ENCODE measurements around the gene RFWD3.
"Not testable (repeated sequence)": the region's sequence is repeated elsewhere in the genome, so short reads cannot be mapped to it uniquely, and the experiment has no call there.

RFWD3 gene

GRCh38 chr16:74660383-74660782 is 6.3 kb downstream of the RFWD3 start:
- DNase-seq: no peak

DNA sequence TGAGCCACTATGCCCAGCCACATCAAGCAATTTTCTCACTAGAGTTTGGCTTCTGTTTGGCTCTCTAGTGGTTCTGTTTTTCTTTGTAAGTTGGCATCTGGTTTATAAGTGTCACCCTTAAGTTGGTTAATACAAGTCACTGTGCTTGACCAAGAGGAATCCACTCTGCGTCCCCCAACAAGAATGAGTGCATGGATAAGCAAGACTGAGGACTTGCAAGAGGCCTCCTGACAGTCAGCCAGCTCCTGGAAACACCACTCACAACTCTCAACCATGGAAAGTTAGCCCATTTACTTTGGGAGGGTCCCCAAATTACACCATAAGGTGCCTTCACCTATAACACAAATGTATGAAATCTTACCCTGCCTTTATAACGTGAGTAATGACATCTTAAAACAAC is 7.6 kb downstream of the RFWD3 start:
- DNase-seq: no peak

DNA sequence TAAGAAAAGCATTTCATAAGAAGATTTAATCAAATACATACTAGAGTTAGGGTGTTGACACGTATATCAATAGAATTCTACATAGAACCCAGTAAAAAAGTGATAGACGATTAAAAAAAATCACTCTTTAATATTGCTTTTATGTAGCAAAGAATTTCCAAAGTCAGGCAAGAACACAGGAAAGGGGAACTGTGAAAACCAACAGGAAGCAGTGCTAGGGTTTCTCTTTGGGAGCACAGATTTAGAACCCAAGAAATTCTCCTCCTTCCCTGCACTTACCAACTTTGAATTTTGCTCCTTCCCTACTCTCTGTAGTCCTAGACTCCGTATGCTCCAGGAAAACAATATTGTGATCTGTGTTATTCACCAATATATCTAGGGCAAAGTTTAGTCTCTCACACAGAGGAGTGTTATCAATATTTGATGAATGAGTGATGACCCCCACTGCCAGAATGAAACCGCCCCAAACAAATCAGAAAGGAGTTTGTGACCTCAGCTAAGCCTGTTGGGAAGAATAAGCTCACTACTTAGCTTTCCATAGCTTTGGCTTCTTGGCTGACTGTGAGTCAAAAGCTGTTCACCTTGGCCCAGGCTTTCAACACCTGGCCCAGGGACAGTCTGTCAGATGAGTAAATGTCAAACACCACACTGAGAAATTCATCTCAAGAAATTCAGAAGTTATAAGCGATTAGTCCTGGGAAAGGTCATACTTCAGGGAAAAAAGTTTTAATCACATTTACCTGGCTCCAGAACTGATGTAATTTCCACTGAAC is 8.6 kb downstream of the RFWD3 start:
- DNase-seq: no peak

DNA sequence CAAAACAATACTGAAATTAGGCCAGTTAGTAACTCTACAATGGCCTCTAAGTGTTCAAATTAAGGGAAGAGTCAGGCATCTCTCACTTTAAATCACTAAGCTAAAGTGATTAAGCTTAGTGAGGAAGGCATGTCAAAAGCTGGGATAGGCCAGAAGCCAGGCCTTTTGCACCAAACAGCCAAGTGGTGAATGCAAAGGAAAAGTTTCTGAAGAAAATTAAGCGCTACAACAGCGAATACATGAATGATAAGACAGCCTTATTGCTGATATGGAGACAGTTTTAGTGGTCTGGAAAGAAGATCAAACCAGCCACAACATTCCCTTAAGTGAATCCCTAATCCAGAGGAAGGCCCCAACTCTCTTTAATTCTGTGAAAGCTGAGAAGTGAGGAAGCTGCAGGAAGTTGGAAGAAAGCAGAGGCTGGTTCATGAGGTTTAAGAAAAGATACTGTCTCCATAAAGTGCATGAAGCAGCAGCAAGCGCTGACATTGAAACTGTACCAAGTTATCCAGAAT is 12.1 kb downstream of the RFWD3 start:
- DNase-seq: no peak

GRCh38 chr16:74652883-74653282 is 13.8 kb downstream of the RFWD3 start:
- not testable (repeated sequence) for DNase-seq

- no peak for DNase-seq
These were observed 14.4 kb downstream of the RFWD3 start for GRCh38 chr16:74652249-74652648.

GRCh38 chr16:74651841-74652240 is 14.8 kb downstream of the RFWD3 start:
- no peak for DNase-seq

GRCh38 chr16:74650966-74651567 is 15.6 kb downstream of the RFWD3 start:
- DNase-seq: no peak

DNA sequence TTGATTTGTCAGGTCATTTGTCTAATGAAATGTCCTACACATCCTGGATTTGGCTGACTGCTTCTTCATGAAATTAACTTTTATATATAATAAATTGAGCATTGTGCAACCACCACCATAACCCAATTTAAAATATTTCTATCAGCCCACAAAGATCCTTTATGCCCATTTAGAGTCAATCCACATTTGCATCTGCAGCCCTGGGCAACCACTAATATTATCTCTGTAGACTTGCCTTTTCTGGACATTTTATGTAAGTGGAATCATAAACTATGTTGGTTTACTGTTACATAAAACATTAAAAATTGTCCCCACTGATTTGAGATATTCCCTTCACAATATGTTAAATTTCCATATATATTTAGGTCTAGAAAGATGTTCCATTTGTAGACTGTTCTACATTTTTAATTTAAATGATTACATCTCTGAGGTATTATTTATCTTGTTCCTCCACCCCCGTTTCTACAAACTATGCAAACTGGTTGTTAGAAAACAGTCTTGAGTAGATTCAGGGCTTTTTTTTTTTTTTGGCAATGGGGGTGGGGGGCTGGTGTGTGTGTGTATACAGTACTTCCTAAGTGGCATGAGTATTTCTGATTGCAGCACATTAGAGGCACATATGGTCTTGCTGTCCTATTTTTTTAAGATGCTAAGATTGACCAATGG is 16.7 kb downstream of the RFWD3 start:
- DNase-seq: no peak

DNA sequence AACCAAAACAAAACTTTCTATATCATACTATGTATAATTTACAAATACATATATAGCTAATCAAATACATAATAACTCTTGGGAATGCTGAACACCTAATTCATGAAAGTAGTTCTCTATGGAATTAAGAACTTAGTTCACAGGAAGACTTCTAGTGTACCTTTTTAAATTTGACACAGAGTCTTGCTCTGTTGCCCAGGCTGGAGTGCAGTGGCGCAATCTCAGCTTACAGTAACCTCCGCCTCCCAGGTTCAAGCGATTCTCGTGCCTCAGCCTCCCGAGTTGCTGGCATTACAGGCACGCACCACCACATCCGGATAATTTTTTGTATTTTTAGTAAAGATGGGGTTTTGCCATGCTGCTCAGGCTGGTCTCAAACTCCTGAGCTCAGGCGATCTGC is 24.7 kb downstream of the RFWD3 start:
- DNase-seq: no peak

DNA sequence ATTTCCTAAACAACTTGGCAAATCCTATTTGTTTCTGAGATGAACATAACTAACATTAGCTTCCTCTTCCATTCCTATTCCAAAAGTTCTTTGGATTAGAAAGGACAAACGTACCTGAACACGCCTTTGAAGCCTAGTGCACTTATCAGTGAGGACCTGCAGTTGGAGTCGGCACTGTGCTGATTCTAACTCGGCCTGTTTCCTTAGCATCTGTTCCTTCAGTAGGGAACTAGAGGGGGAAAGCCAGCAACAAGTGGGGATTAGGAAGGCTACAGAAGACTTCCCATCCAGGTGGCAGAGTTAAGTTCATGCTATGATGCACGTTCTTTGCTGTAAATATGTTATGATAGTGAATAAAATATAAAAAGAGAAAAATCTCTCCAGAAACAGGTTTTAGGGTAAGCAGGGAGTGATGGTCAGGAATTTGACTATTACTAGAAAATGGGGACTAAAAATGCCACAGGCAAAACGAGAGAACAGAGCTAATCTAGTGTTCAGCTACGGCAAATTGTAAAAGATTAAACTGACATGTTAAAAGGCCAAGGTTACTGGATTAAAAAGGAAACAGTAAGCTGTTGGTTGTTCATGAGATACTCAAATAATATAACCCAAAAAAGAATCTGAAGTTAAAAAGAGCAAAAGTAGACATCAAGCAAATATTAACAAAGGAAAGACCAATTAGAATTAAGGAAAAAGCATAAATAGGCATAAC is 28.8 kb downstream of the RFWD3 start:
- no peak for DNase-seq

DNA sequence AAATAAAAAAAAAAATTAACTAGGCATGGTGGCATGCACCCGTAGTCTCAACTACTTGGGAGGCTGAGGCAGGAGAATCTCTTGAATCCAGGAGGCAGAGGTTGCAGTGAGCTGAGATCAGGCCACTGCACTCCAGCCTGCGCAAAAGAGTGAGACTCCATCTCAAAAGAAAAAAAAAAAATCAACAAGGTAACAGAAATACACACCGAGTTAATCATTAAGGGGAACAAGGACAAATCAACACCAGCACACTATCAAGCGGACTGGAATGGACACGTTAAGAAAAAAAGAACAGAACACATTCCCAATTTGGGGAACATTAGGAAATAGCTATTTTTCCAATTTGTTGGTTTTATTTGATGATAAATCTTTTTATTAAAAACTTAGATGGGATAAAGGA is 31.4 kb downstream of the RFWD3 start:
- DNase-seq: no peak

DNA sequence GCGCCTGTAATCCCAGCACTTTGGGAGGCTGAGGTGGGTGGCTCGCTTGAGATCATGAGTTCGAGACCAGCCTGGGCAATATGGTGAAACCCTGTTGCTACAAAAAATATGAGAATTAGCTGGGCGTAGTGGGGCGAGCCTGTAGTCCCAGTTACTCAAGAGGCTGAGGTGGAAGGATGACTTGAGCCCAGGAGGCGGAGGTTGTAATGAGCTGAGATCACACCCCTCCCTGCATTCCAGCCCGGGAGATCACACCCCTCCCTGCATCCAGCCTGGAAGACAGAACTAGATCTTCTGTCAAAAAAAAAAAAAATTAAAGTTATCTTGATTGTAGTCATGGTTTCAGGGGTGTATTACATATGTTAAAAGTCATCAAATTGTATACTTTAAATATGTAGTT is 33.0 kb downstream of the RFWD3 start:
- no peak for DNase-seq

- no peak for DNase-seq
These were observed 39.0 kb downstream of the RFWD3 start for GRCh38 chr16:74627506-74628220.

GRCh38 chr16:74626741-74627416 is 39.8 kb downstream of the RFWD3 start:
- DNase-seq: no peak

DNA sequence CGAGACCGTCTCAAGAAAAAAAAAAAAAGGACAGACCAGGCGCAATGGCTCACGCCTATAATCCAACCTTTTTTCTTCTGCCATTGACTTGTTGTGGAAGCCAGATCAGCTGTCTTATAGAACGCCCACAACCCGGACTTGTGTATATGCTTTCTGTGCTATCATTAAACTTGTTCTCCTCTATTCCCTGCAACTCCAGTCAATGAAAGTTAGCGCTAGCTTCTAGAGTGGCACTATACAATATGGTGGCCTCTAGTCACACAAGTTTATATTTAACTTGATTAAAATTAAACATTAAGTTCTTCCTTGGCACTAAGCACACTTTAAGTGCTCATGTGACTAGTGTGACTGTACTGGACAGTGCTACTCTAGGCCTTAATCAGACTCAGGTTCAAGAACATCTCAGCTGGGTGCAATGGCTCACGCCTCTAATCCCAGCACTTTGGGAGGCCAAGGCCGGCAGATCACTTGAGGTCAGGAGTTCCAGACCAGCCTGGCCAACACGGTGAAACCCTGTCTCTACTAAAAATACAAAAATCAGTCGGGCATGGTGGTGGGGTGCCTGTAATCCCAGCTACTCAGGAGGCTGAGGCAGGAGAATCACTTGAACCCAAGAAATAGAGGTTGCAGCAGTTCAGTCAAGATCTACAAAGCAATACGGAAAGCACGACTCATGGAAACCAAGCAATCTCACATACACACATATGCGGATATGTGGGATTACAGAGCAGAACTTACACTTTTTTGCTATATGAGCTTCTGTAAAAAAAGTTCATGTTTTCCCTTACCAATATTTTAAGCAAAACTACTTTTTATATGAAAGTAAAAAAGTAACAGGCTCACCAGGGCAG is 41.0 kb downstream of the RFWD3 start:
- no peak for DNase-seq

DNA sequence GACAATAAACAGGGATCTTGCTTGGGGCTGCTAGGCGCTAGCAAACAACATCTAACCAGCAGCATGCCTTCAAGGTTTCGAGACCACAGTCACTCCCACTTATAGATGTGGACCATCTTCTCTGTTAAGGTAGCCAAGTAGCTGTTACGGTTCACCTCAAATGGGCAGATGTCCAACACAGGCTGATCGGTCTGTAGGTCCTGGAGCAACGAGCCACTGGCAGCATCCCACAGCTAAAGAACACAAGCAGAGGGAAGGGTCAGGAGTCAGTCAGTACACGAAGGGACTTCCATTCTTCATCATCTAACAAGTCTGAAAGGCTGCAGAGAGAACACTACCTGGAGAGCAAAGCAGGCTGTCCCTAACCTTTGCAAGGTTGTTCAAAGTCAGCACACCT is 42.8 kb downstream of the RFWD3 start:
- DNase-seq: no peak

- no peak for DNase-seq
These were observed 43.4 kb downstream of the RFWD3 start for GRCh38 chr16:74623214-74623838.

- DNase-seq: no peak
These were observed 44.7 kb downstream of the RFWD3 start for GRCh38 chr16:74622005-74622404.

DNA sequence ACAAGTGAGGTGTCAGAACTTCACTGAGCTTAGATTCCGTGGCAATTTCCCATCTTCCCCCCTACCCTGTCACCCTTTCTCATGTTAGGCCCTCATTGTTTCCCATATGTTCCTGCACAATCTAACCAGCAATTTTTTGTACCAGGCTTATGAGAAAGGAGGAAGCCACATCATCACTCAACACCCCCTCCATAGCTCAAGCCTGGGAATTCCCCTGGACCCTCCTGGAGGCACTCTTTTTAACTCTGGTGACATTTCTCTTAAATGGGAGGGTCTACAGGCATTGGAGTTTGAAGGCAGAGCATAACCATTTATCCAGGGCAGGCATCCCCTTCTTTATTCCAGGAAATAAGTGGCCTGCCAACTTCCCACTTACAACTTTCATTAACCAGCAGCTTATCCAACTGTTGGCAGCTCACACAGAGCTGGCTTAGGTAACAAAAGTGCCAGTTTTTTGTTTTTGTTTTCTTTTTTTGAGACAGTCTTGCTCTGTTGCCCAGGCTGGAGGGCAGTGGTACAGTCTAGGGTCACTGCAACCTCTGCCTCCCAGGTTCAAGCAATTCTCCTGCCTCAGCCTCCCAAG is 49.4 kb downstream of the RFWD3 start:
- DNase-seq: no peak

Measured in CD4-positive, alpha-beta T cell treated with Interferon gamma for 1 hour (primary cell).